HL-60/S4 (cell line): ENCODE data around the gene TEX47.

Experiments used
- in situ Hi-C: fragments of 300-500 bp; cut with MboI; formaldehyde crosslinking; loops from 2 replicates; pipeline ENCODE4 v1.14.3; 2022; ENCODE audit warnings: low sequenced_read_pairs

Gene TEX47

GRCh38 chr7:88795553-88795952 is at the start of gene TEX47:
Gene TEX47, minus strand, starts transcription at chr7:88795737. Its CDS starts 795 bp downstream, at chr7:88794942.
- in situ Hi-C loops = no loop called here

GRCh38 chr7:88845091-88845490 is 49.6 kb upstream of the TEX47 start:
- in situ Hi-C loops = no loop called here

GRCh38 chr7:88842201-88842600 is 46.7 kb upstream of the TEX47 start:
- in situ Hi-C loops = no loop called here

GRCh38 chr7:88835147-88835728 is 39.7 kb upstream of the TEX47 start:
- in situ Hi-C loops = no loop called here

GRCh38 chr7:88826222-88826621 is 30.7 kb upstream of the TEX47 start:
- in situ Hi-C loops = no loop called here

- in situ Hi-C loops = no loop called here
Observed at GRCh38 chr7:88818552-88818951, 23.0 kb upstream of the TEX47 start.

GRCh38 chr7:88806280-88807037 is 10.9 kb upstream of the TEX47 start:
- in situ Hi-C loops = no loop called here

GRCh38 chr7:88801046-88801445 is 5.5 kb upstream of the TEX47 start:
- in situ Hi-C loops = no loop called here

- in situ Hi-C loops = no loop called here
Observed at GRCh38 chr7:88792361-88792760, 3.2 kb downstream of the TEX47 start.

GRCh38 chr7:88791891-88792290 is 3.6 kb downstream of the TEX47 start:
- in situ Hi-C loops = no loop called here

- in situ Hi-C loops = no loop called here
Observed at GRCh38 chr7:88789480-88790064, 6.0 kb downstream of the TEX47 start.

GRCh38 chr7:88787777-88788176 is 7.8 kb downstream of the TEX47 start:
- in situ Hi-C loops = no loop called here

GRCh38 chr7:88775838-88776237 is 19.7 kb downstream of the TEX47 start:
- in situ Hi-C loops = no loop called here

- in situ Hi-C loops = no loop called here
Observed at GRCh38 chr7:88772776-88773175, 22.8 kb downstream of the TEX47 start.

- in situ Hi-C loops = no loop called here
Observed at GRCh38 chr7:88771417-88771816, 24.1 kb downstream of the TEX47 start.

- in situ Hi-C loops = no loop called here
Observed at GRCh38 chr7:88761779-88762178, 33.8 kb downstream of the TEX47 start.

- in situ Hi-C loops = no loop called here
Observed at GRCh38 chr7:88760136-88760515, 35.4 kb downstream of the TEX47 start.

GRCh38 chr7:88759230-88760135 is 36.1 kb downstream of the TEX47 start, which contains the start of gene ZNF804B:
Gene ZNF804B, plus strand, starts transcription at chr7:88759700. Its CDS starts 277 bp downstream, at chr7:88759977.
- in situ Hi-C loops = no loop called here

GRCh38 chr7:88758381-88759229 is 36.9 kb downstream of the TEX47 start:
- in situ Hi-C loops = no loop called here

GRCh38 chr7:88757371-88757770 is 38.2 kb downstream of the TEX47 start:
- in situ Hi-C loops = no loop called here
